ENCODE results near the gene DBR1.

Gene DBR1

GRCh38 chr3:138199851-138200250 is 25.1 kb upstream of the DBR1 start:
- no peaks in the 10 kb centered on the region for H3K4me1 ChIP-seq
- H3K4me3 ChIP-seq, result no peak overlapping the region
- H3K36me3 ChIP-seq (replicated peaks), result peaks cover 7% of the 10 kb centered on the region
- in situ Hi-C loops (cut with MboI; ENCODE audit: low sequenced_read_pairs), result no loop called here
- H3K9me3 ChIP-seq, result no peaks in the 10 kb centered on the region
- DNase-seq (ENCODE audit: low spot score in 2 of 2), result no peak
- no peaks in the 10 kb centered on the region for H3K27me3 ChIP-seq (ENCODE audit: low read depth)

GRCh38 chr3:138197524-138197923 is 22.8 kb upstream of the DBR1 start:
- no peak for DNase-seq (ENCODE audit: low spot score in 2 of 2)
- no peaks in the 10 kb centered on the region for H3K9me3 ChIP-seq
- in situ Hi-C loops (cut with MboI; ENCODE audit: low sequenced_read_pairs), result no loop called here
- peaks cover 7% of the 10 kb centered on the region for H3K36me3 ChIP-seq (replicated peaks)
- H3K27me3 ChIP-seq (ENCODE audit: low read depth), result no peaks in the 10 kb centered on the region
- no peak overlapping the region for H3K4me3 ChIP-seq
- no peaks in the 10 kb centered on the region for H3K4me1 ChIP-seq

- DNase-seq (ENCODE audit: low spot score in 2 of 2), result peak in 1 of 2 experiments; percentile 40
- Histone ChIP-seq H3K9me3 (no peaks in the 10 kb centered on the region), H3K27me3 (ENCODE audit: low read depth) (no peaks in the 10 kb centered on the region), H3K4me1 (no peaks in the 10 kb centered on the region), H3K4me3 (no peak overlapping the region), H3K36me3 (replicated peaks) (peaks cover 7% of the 10 kb centered on the region)
- in situ Hi-C loops (cut with MboI; ENCODE audit: low sequenced_read_pairs), result no loop called here
Measured at GRCh38 chr3:138197058-138197457, 22.3 kb upstream of the DBR1 start.

GRCh38 chr3:138196023-138196422 is 21.3 kb upstream of the DBR1 start:
- DNase-seq (ENCODE audit: low spot score in 2 of 2), result no peak
- Histone ChIP-seq H3K4me3 (no peak overlapping the region), H3K36me3 (replicated peaks) (peaks cover 7% of the 10 kb centered on the region), H3K9me3 (no peaks in the 10 kb centered on the region), H3K27me3 (ENCODE audit: low read depth) (no peaks in the 10 kb centered on the region), H3K4me1 (no peaks in the 10 kb centered on the region)
- in situ Hi-C loops (cut with MboI; ENCODE audit: low sequenced_read_pairs), result no loop called here

- in situ Hi-C loops (cut with MboI; ENCODE audit: low sequenced_read_pairs), result no loop called here
- DNase-seq (ENCODE audit: low spot score in 2 of 2), result no peak
- Histone ChIP-seq H3K4me3 (no peak overlapping the region), H3K36me3 (replicated peaks) (peaks cover 7% of the 10 kb centered on the region), H3K27me3 (ENCODE audit: low read depth) (no peaks in the 10 kb centered on the region), H3K9me3 (no peaks in the 10 kb centered on the region), H3K4me1 (no peaks in the 10 kb centered on the region)
Measured at GRCh38 chr3:138195481-138195880, 20.8 kb upstream of the DBR1 start.

GRCh38 chr3:138188013-138188730 is 13.5 kb upstream of the DBR1 start:
- no peak for DNase-seq (ENCODE audit: low spot score in 2 of 2)
- in situ Hi-C loops (cut with MboI; ENCODE audit: low sequenced_read_pairs), result no loop called here
- H3K36me3 ChIP-seq (replicated peaks), result peaks cover 5% of the 10 kb centered on the region

GRCh38 chr3:138187296-138188012 is 12.7 kb upstream of the DBR1 start, which contains the start of gene ARMC8:
Gene ARMC8 (plus strand): TSS chr3:138187301. CDS start chr3:138187555, 254 bp downstream.
- DNase-seq (ENCODE audit: low spot score in 2 of 2), result peak; percentile 39 to 65
- in situ Hi-C loops (cut with MboI; ENCODE audit: low sequenced_read_pairs), result no loop called here
- Histone ChIP-seq H3K27me3 (ENCODE audit: low read depth) (no peaks in the 10 kb centered on the region), H3K4me3 (peak within 1 kb of the TSS; percentile 90), H3K36me3 (replicated peaks) (peaks cover 5% of the 10 kb centered on the region), H3K4me1 (peaks cover 14% of the 10 kb centered on the region), H3K9me3 (no peaks in the 10 kb centered on the region)

More at GRCh38 chr3:138188013-138188730, 13.5 kb upstream of the DBR1 start:
- H3K9me3 ChIP-seq, result no peaks in the 10 kb centered on the region
- no peaks in the 10 kb centered on the region for H3K27me3 ChIP-seq (ENCODE audit: low read depth)
- peak overlapping the region; percentile 90 for H3K4me3 ChIP-seq
- H3K4me1 ChIP-seq, result peaks cover 14% of the 10 kb centered on the region

GRCh38 chr3:138186803-138187295 is 12.1 kb upstream of the DBR1 start:
- no peaks in the 10 kb centered on the region for H3K9me3 ChIP-seq
- peak overlapping the region; percentile 90 for H3K4me3 ChIP-seq
- DNase-seq (ENCODE audit: low spot score in 2 of 2), result peak; percentile 86 to 91
- peaks cover 3% of the 10 kb centered on the region; the same call in 1 of the 2 replicates for H3K27me3 ChIP-seq (ENCODE audit: low read depth)
- H3K36me3 ChIP-seq (replicated peaks), result peaks cover 5% of the 10 kb centered on the region
- in situ Hi-C loops (cut with MboI; ENCODE audit: low sequenced_read_pairs), result no loop called here
- H3K4me1 ChIP-seq, result peaks cover 14% of the 10 kb centered on the region

- in situ Hi-C loops (cut with MboI; ENCODE audit: low sequenced_read_pairs), result no loop called here
- no peaks in the 10 kb centered on the region for H3K9me3 ChIP-seq
- peaks cover 5% of the 10 kb centered on the region for H3K36me3 ChIP-seq (replicated peaks)
- no peak overlapping the region; the same call in 1 of the 2 replicates for H3K4me3 ChIP-seq
- DNase-seq (ENCODE audit: low spot score in 2 of 2), result no peak
- H3K4me1 ChIP-seq, result peaks cover 14% of the 10 kb centered on the region
- peaks cover 10% of the 10 kb centered on the region for H3K27me3 ChIP-seq (ENCODE audit: low read depth)
Measured at GRCh38 chr3:138186221-138186620, 11.5 kb upstream of the DBR1 start.

- no peak for DNase-seq (ENCODE audit: low spot score in 2 of 2)
- H3K4me1 ChIP-seq, result peaks cover 14% of the 10 kb centered on the region
- in situ Hi-C loops (cut with MboI; ENCODE audit: low sequenced_read_pairs), result no loop called here
- peaks cover 10% of the 10 kb centered on the region for H3K27me3 ChIP-seq (ENCODE audit: low read depth)
- H3K4me3 ChIP-seq, result no peak overlapping the region
- no peaks in the 10 kb centered on the region for H3K9me3 ChIP-seq
- peaks cover 5% of the 10 kb centered on the region for H3K36me3 ChIP-seq (replicated peaks)
Measured at GRCh38 chr3:138184994-138185393, 10.3 kb upstream of the DBR1 start.

GRCh38 chr3:138180375-138181029 is 5.8 kb upstream of the DBR1 start:
- H3K9me3 ChIP-seq, result no peaks in the 10 kb centered on the region
- H3K4me3 ChIP-seq, result no peak overlapping the region
- H3K27me3 ChIP-seq (ENCODE audit: low read depth), result peaks cover 10% of the 10 kb centered on the region
- in situ Hi-C loops (cut with MboI; ENCODE audit: low sequenced_read_pairs), result no loop called here
- no peaks in the 10 kb centered on the region for H3K4me1 ChIP-seq
- peak; percentile 35 to 49 for DNase-seq (ENCODE audit: low spot score in 2 of 2)
- no peaks in the 10 kb centered on the region for H3K36me3 ChIP-seq (replicated peaks)

- DNase-seq (ENCODE audit: low spot score in 2 of 2), result peak in 1 of 2 experiments; percentile 38
- H3K36me3 ChIP-seq (replicated peaks), result peaks cover 24% of the 10 kb centered on the region
- in situ Hi-C loops (cut with MboI; ENCODE audit: low sequenced_read_pairs), result no loop called here
- peak overlapping the region; percentile 72 for H3K4me3 ChIP-seq
- no peaks in the 10 kb centered on the region for H3K9me3 ChIP-seq
- H3K27me3 ChIP-seq (ENCODE audit: low read depth), result no peaks in the 10 kb centered on the region
- peaks cover 9% of the 10 kb centered on the region for H3K4me1 ChIP-seq
Measured at GRCh38 chr3:138173769-138174420, 826 bp downstream of the DBR1 start.

GRCh38 chr3:138172625-138173024 is 2.1 kb downstream of the DBR1 start:
- no peak overlapping the region for H3K4me3 ChIP-seq
- H3K27me3 ChIP-seq (ENCODE audit: low read depth), result no peaks in the 10 kb centered on the region
- no peaks in the 10 kb centered on the region for H3K9me3 ChIP-seq
- H3K36me3 ChIP-seq (replicated peaks), result peaks cover 24% of the 10 kb centered on the region
- DNase-seq (ENCODE audit: low spot score in 2 of 2), result no peak
- H3K4me1 ChIP-seq, result peaks cover 9% of the 10 kb centered on the region
- in situ Hi-C loops (cut with MboI; ENCODE audit: low sequenced_read_pairs), result no loop called here
